H1 (cell line): ENCODE data around the gene CPA2. TPM values are rescaled to one million over a fixed set of nuclear protein-coding genes. Genes with fewer than 3 reads are reported as not detected.

ENCODE experiments used
- CTCF ChIA-PET: fragments of 300-600 bp; sonication (Branson Sonifier 250); formaldehyde crosslinking; loops from one replicate; lab custom pipeline; 2021; ENCODE audit not compliant: partially characterized antibody; lab: Charles Lee
- POLR2A ChIA-PET: fragments of 300-600 bp; sonication (Branson Sonifier 250); formaldehyde crosslinking; loops from one replicate; lab custom pipeline; 2021; ENCODE audit warnings: inconsistent platforms; ENCODE audit not compliant: partially characterized antibody; lab: Charles Lee
- DNase-seq, 2 experiments: peaks; one replicate each; pipeline versions ENCODE4 v3.0.0 to v3.0.0-alpha.2; 2010 to 2022; ENCODE audit warnings: low spot score in 2 of 2, low read depth in 1 of 2, mixed read lengths in 1 of 2
- FAIRE-seq: peaks from 2 replicates; lab custom pipeline; 2011; peaks lifted over from hg19 to GRCh38; lab: Jason Lieb, UNC
- H2AFZ ChIP-seq: 2 replicates; pipeline ENCODE4 v1.8.1; 2012; ENCODE audit warnings: low read length, inconsistent platforms
- H2AK5ac ChIP-seq: 2 replicates; pipeline ENCODE4 v1.6.1; 2013; ENCODE audit warnings: low read depth, low read length
- H2BK120ac ChIP-seq: replicated peaks from 2 replicates; pipeline ENCODE3; 2013; ENCODE audit warnings: low read depth, low read length, inconsistent platforms
- H2BK12ac ChIP-seq: 2 replicates; pipeline ENCODE4 v1.6.1; 2013; ENCODE audit warnings: low read depth, low read length
- H2BK15ac ChIP-seq: 2 replicates; pipeline ENCODE4 v1.6.1; 2013; ENCODE audit warnings: low read length
- H2BK20ac ChIP-seq: 2 replicates; pipeline ENCODE4 v1.6.1; 2013; ENCODE audit warnings: low read length
- H2BK5ac ChIP-seq: 2 replicates; pipeline ENCODE4 v1.6.1; 2013; ENCODE audit warnings: low read depth, low read length
- H3K14ac ChIP-seq: 2 replicates; pipeline ENCODE4 v1.6.1; 2013; ENCODE audit warnings: inconsistent platforms; ENCODE audit not compliant: insufficient read length
- H3K18ac ChIP-seq: 2 replicates; pipeline ENCODE4 v1.6.1; 2013; ENCODE audit warnings: low read length; ENCODE audit errors: extremely low read depth
- H3K23ac ChIP-seq: 2 replicates; pipeline ENCODE4 v1.6.1; 2013; ENCODE audit warnings: inconsistent platforms; ENCODE audit not compliant: insufficient read length
- H3K23me2 ChIP-seq: 2 replicates; pipeline ENCODE4 v1.6.1; 2013; ENCODE audit warnings: low read depth, low read length
- H3K27ac ChIP-seq: 2 replicates; pipeline ENCODE4 v1.6.1; 2011; ENCODE audit warnings: low read depth, low read length, inconsistent platforms
- H3K27me3 ChIP-seq, 4 experiments: replicated peaks in 1 of 4; 1 replicate in 1 of 4; 2 replicates in 3 of 4; pipeline versions ENCODE4 v1.6.1 to v1.8.1; 2011 to 2013; ENCODE audit warnings: low read length in 3 of 4, mild to moderate bottlenecking in 3 of 4, inconsistent platforms in 2 of 4, mixed read lengths in 2 of 4, moderate library complexity in 1 of 4; ENCODE audit not compliant: control insufficient read depth in 3 of 4, insufficient read depth in 3 of 4; ENCODE audit errors: extremely low read depth in 1 of 4
- H3K36me3 ChIP-seq, 4 experiments: 2 replicates each; pipeline versions ENCODE4 v1.6.1 to v1.8.1; 2011 to 2013; ENCODE audit warnings: mild to moderate bottlenecking in 4 of 4, low read length in 3 of 4, moderate library complexity in 2 of 4, control low read depth in 1 of 4, inconsistent platforms in 1 of 4; ENCODE audit not compliant: insufficient read depth in 4 of 4, control insufficient read depth in 2 of 4
- H3K4ac ChIP-seq: replicated peaks from 2 replicates; pipeline ENCODE3; 2013; ENCODE audit warnings: low read length, low read depth, mixed read lengths, inconsistent platforms; ENCODE audit not compliant: insufficient read length
- H3K4me1 ChIP-seq, 4 experiments: replicated peaks in 1 of 4; 1 replicate in 1 of 4; 2 replicates in 3 of 4; pipeline versions ENCODE4 v1.6.1 to v1.8.1; 2011 to 2013; ENCODE audit warnings: low read length in 3 of 4, inconsistent platforms in 2 of 4, mixed read lengths in 1 of 4; ENCODE audit not compliant: insufficient read depth in 4 of 4, control insufficient read depth in 3 of 4
- H3K4me2 ChIP-seq, 2 experiments: 2 replicates each; pipeline versions ENCODE4 v1.6.1 to v1.8.1; 2011 to 2013; ENCODE audit warnings: low read depth in 2 of 2, low read length in 2 of 2, control low read depth in 1 of 2, inconsistent platforms in 1 of 2, mild to moderate bottlenecking in 1 of 2; ENCODE audit not compliant: insufficient read depth in 1 of 2
- H3K4me3 ChIP-seq, 4 experiments: fragments of 200-600, 300-600 bp in 1 of 4; sonication (generic), shearing (Covaris generic), sonication (Bioruptor Twin) in 1 of 4; 2 replicates each; pipeline versions ENCODE4 v1.5.1 to v1.8.1; 2011 to 2016; ENCODE audit warnings: low read length in 4 of 4, low read depth in 3 of 4, control low read depth in 2 of 4, inconsistent platforms in 2 of 4, mild to moderate bottlenecking in 2 of 4, mixed read lengths in 1 of 4, moderate library complexity in 1 of 4; ENCODE audit not compliant: insufficient read depth in 2 of 4; ENCODE audit errors: extremely low read depth in 1 of 4
- H3K56ac ChIP-seq: replicated peaks from 2 replicates; pipeline ENCODE3; 2013; ENCODE audit warnings: low read depth, mild to moderate bottlenecking, mixed read lengths, low read length, inconsistent platforms; ENCODE audit not compliant: insufficient read length
- H3K79me1 ChIP-seq: 2 replicates; pipeline ENCODE4 v1.6.1; 2013; ENCODE audit warnings: low read depth, low read length, control low read depth
- H3K79me2 ChIP-seq, 2 experiments: 2 replicates each; pipeline versions ENCODE4 v1.6.1 to v1.8.1; 2012 to 2013; ENCODE audit warnings: low read length in 2 of 2, mild to moderate bottlenecking in 2 of 2, inconsistent platforms in 1 of 2; ENCODE audit not compliant: insufficient read depth in 2 of 2, control insufficient read depth in 1 of 2
- H3K9ac ChIP-seq, 4 experiments: replicated peaks in 1 of 4; 1 replicate in 1 of 4; 2 replicates in 3 of 4; pipeline versions ENCODE4 v1.6.1 to v1.8.1; 2011 to 2013; ENCODE audit warnings: low read depth in 3 of 4, low read length in 3 of 4, control low read depth in 2 of 4, mild to moderate bottlenecking in 2 of 4, moderate library complexity in 2 of 4, inconsistent platforms in 1 of 4; ENCODE audit errors: extremely low read depth in 1 of 4
- H3K9me3 ChIP-seq, 2 experiments: 2 replicates each; pipeline versions ENCODE4 v1.6.1 to v1.8.1; 2012 to 2013; ENCODE audit warnings: mild to moderate bottlenecking in 2 of 2, moderate library complexity in 2 of 2, control low read depth in 1 of 2, inconsistent platforms in 1 of 2, low read depth in 1 of 2, low read length in 1 of 2, mixed read lengths in 1 of 2; ENCODE audit not compliant: insufficient read depth in 2 of 2
- H4K20me1 ChIP-seq, 2 experiments: replicated peaks in 1 of 2; 2 replicates each; pipeline versions ENCODE3 to v1.8.1; 2011 to 2013; ENCODE audit warnings: inconsistent platforms in 2 of 2, low read length in 2 of 2, mild to moderate bottlenecking in 1 of 2; ENCODE audit not compliant: insufficient read depth in 2 of 2, control insufficient read depth in 1 of 2
- H4K5ac ChIP-seq: 2 replicates; pipeline ENCODE4 v1.6.1; 2013; ENCODE audit warnings: low read length, low read depth, mixed read lengths, inconsistent platforms; ENCODE audit not compliant: insufficient read length
- H4K8ac ChIP-seq: 2 replicates; pipeline ENCODE4 v1.8.0; 2013; ENCODE audit warnings: mild to moderate bottlenecking, moderate library complexity, low read length, inconsistent platforms; ENCODE audit not compliant: insufficient read depth; ENCODE audit errors: extremely low read depth
- H4K91ac ChIP-seq: replicated peaks from 2 replicates; pipeline ENCODE3; 2013; ENCODE audit warnings: low read length, mixed read lengths, inconsistent platforms; ENCODE audit not compliant: insufficient read length
- BRCA1 ChIP-seq: IDR thresholded peaks from 2 replicates; pipeline ENCODE4 v1.6.1; 2012; ENCODE audit warnings: low read depth, low read length, improper control_type of control experiment
- CBX5 ChIP-seq: fragments of 300-800, 300-1000 bp; sonication (generic); IDR thresholded peaks from 2 replicates; pipeline ENCODE4 v1.7.1; 2016; ENCODE audit warnings: antibody characterized with exemption, low read length, low read depth
- E2F6 ChIP-seq: IDR thresholded peaks from 2 replicates; pipeline ENCODE4 v1.6.1; 2012; ENCODE audit warnings: inconsistent platforms
- FOSL1 ChIP-seq: IDR thresholded peaks from 2 replicates; pipeline ENCODE4 v1.6.1; 2011; ENCODE audit warnings: mild to moderate bottlenecking, low read depth, low read length, moderate library complexity; ENCODE audit not compliant: insufficient read depth
- KDM5A ChIP-seq: fragments of 200-600 bp; IDR thresholded peaks from 2 replicates; pipeline ENCODE4 v1.7.1; 2012; ENCODE audit warnings: mild to moderate bottlenecking, low read length, inconsistent platforms, mixed read lengths
- SIN3A ChIP-seq, 2 experiments: IDR thresholded peaks in 1 of 2; conservative IDR thresholded peaks in 1 of 2; 2 replicates each; pipeline ENCODE4 v1.6.1; 2011 to 2012; ENCODE audit warnings: low read length in 2 of 2, improper control_type of control experiment in 1 of 2, low read depth in 1 of 2, mild to moderate bottlenecking in 1 of 2
- SIRT6 ChIP-seq: IDR thresholded peaks from one replicate; pipeline ENCODE4 v1.7.1; 2012; ENCODE audit warnings: low read length, inconsistent platforms
- USF2 ChIP-seq: IDR thresholded peaks from 2 replicates; pipeline ENCODE4 v1.6.1; 2011; ENCODE audit warnings: low read length, improper control_type of control experiment
- YY1 ChIP-seq: IDR thresholded peaks from 2 replicates; pipeline ENCODE4 v1.6.1; 2011; ENCODE audit warnings: low read depth, mild to moderate bottlenecking, low read length
- WGBS, 2 experiments: shearing (Covaris generic) in 1 of 2; methylation state at CpG; one replicate each; pipeline versions ENCODE4 v1.1.6 to v1.1.7; 2013 to 2015; ENCODE audit warnings: low lambda C conversion rate in 2 of 2, mixed read lengths in 2 of 2, inconsistent platforms in 1 of 2, low coverage in 1 of 2, missing lambda C conversion rate in 1 of 2; ENCODE audit not compliant: insufficient replicate concordance in 2 of 2, insufficient coverage in 1 of 2, insufficient read length in 1 of 2; ENCODE audit errors: extremely low coverage in 1 of 2, missing lambda C conversion rate in 1 of 2; 5-methylcytosine and 5-hydroxymethylcytosine counted together
- polyA plus RNA-seq, 7 experiments: library from polyadenylated mRNA; depleted of rRNA in 3 of 7; stranded (reverse) in 5 of 7; unstranded in 2 of 7; fragments of >200 nt in 5 of 7; fragments of 200-250 nt in 2 of 7; gene quantifications; 1 replicate in 5 of 7; 2 replicates in 1 of 7; 4 replicates in 1 of 7; pipeline versions ENCODE4 v1.2.1 to v1.2.3, GENCODE V29; 2011 to 2013; ENCODE audit warnings: missing spikeins in 2 of 7, mixed read lengths in 2 of 7
- total RNA-seq: library from RNA; stranded (reverse); fragmentation: NEBNext Ultra II Directional; extraction: Animal tissue kit (Norgen Biotek cat#: 25700); gene quantifications from 2 replicates; pipeline ENCODE4 v1.2.1, GENCODE V29; 2021

Gene CPA2
- total and polyA plus RNA-seq, 2 of the 8 experiments (the other 6 are each of a cell fraction or from before 2014, with no cell fraction given), result 0.21 TPM; not detected in 1

DNA sequence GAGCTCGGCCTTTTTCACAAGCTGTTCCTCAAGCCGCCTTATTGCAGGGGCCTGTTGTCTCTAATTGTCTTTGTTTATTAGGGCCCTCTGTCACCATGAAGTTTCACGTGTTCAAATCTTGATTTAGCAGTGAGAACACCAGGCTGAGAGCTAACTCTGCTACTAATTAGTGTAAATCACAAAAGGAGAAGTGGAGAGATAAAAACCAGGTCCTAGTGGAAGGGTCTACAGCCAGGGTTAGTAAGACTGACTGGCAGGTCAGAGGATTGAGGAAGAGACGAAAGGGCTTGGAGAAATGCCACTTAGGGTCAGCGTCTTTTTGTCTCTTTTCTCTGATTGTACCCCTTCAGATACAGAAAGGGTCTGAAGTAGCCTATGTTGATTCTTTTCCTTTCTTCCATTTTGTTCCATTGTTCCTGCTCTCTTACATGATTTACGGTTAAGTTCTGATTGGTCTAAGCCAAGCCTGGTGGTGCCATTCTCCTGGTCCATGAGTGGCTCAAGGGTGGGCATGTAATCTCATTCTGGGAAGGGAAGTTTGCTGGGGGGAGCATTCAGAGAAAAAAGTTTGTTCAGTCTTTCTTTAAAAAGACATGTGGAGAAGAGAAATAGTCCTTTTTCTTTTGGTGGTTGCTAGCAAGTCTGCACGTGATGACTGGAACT, 37.7 kb upstream of the CPA2 start:
- CTCF ChIA-PET, result interaction anchor here (0.7 to 1.4 kb wide), 4 partner anchors 12 to 1425 kb away, joined by 3 to 5 read pairs (median 4); no protein-coding TSS in a partner anchor
- no peak for TF ChIP-seq KDM5A
- no peak for TF ChIP-seq FOSL1
- no peak for TF ChIP-seq SIRT6
- TF ChIP-seq CBX5, result no peak
- TF ChIP-seq YY1, result no peak
- TF ChIP-seq E2F6, result no peak
- TF ChIP-seq SIN3A (conservative IDR thresholded peaks at IDR 0.05 in 1 of 2, IDR thresholded peaks at IDR 0.05 in 1 of 2; ENCODE audit: low read depth in 1 of 2, low read length in 2 of 2), result no peak
- no peak for TF ChIP-seq USF2
- no peak for TF ChIP-seq BRCA1
- TF ChIP-seq, all 59 proteins: peak for 0
- Histone ChIP-seq H3K4ac (no peak overlapping the region), H4K8ac (no peak overlapping the region), H3K14ac (no peak overlapping the region), H3K9me3 (no peaks in the 10 kb centered on the region; a peak in 1 of 4 replicates), H3K56ac (no peak overlapping the region), H2AFZ (0 out of 2 replicates have a peak overlapping the region, but pooled peaks have one; percentile 29), H4K5ac (no peak overlapping the region), H2BK20ac (no peak overlapping the region), H3K23me2 (no peaks in the 10 kb centered on the region), H3K23ac (no peak overlapping the region), H2BK15ac (no peak overlapping the region), H3K4me1 (peaks cover 0 to 4% (median under 1%) of the 10 kb centered on the region in 4 experiments; a peak in 1 of 7 replicates), H2AK5ac (no peak overlapping the region), H4K91ac (no peak overlapping the region), H3K27me3 (no peaks in the 10 kb centered on the region), H2BK5ac (no peak overlapping the region), H3K4me3 (no peak overlapping the region), H2BK120ac (no peak overlapping the region), H4K20me1 (no peaks in the 10 kb centered on the region), H3K18ac (no peak overlapping the region), H3K27ac (no peak overlapping the region), H3K79me2 (no peaks in the 10 kb centered on the region), H3K36me3 (no peaks in the 10 kb centered on the region), H3K79me1 (no peaks in the 10 kb centered on the region), H3K9ac (no peak overlapping the region), H2BK12ac (0 out of 2 replicates have a peak overlapping the region, but pooled peaks have one; percentile 4), H3K4me2 (no peak overlapping the region)
- FAIRE-seq (no peak), DNase-seq (no peak)
- POLR2A ChIA-PET, result no interaction called here
- WGBS, 2 experiments, result 92% methylated on average over 7 of the region's 7 CpGs; no CpG with 5 or more reads in 1 of the 2 experiments
